T-helper 1 cell (primary cell): ENCODE data around the gene TMEM107.
"Not testable (repeated sequence)": the region's sequence is repeated elsewhere in the genome, so short reads cannot be mapped to it uniquely, and the experiment has no call there.

Source experiments
- DNase-seq, 5 donors: peaks; one replicate each; pipeline ENCODE4 v3.0.0-alpha.2; 2012 to 2020
- total RNA-seq, 4 donors: gene quantifications; one replicate each; lab custom pipeline; 2026; lab: John Stamatoyannopoulos, UW

TMEM107 gene
- total RNA-seq, result 26.9 to 98.9 (median 61.1) reads per million in 4 donors

GRCh38 chr17:8176197-8176940, at the start of gene TMEM107:
TSS of gene TMEM107 (minus strand) at chr17:8176380. CDS start at chr17:8176286, 94 bp downstream.
- peak; percentile 71 to 88 (median 84) for DNase-seq

- DNase-seq, result no peak
These were observed 49.0 kb upstream of the TMEM107 start for GRCh38 chr17:8224891-8225812.

GRCh38 chr17:8223356-8224126, 47.4 kb upstream of the TMEM107 start:
- DNase-seq, result peak in 3 of 5 donors; percentile 35 to 60 (median 44)

GRCh38 chr17:8222630-8223355, 46.6 kb upstream of the TMEM107 start:
- peak; percentile 72 to 92 (median 83) for DNase-seq

GRCh38 chr17:8222380-8222629, 46.1 kb upstream of the TMEM107 start:
- DNase-seq, result peak in 1 of 5 donors; percentile 93

- DNase-seq, result peak; percentile 62 to 92 (median 78)
These were observed 45.6 kb upstream of the TMEM107 start for GRCh38 chr17:8221663-8222379.

- DNase-seq, result peak; percentile 55 to 86 (median 71)
These were observed 44.8 kb upstream of the TMEM107 start for GRCh38 chr17:8220783-8221662.

- DNase-seq, result not testable (repeated sequence)
These were observed 37.8 kb upstream of the TMEM107 start for GRCh38 chr17:8214000-8214399.

GRCh38 chr17:8212312-8213180, 36.4 kb upstream of the TMEM107 start:
- DNase-seq, result no peak

- DNase-seq, result no peak
These were observed 34.7 kb upstream of the TMEM107 start for GRCh38 chr17:8210761-8211458.

GRCh38 chr17:8209907-8210760, 34.0 kb upstream of the TMEM107 start, which contains the start of gene AURKB:
TSS of gene AURKB (minus strand) at chr17:8210575. CDS start at chr17:8210224, 351 bp downstream.
- DNase-seq, result peak; percentile 87 to 95 (median 92)

GRCh38 chr17:8206536-8206935, 30.4 kb upstream of the TMEM107 start:
- DNase-seq, result no peak

- DNase-seq, result no peak
These were observed 28.8 kb upstream of the TMEM107 start for GRCh38 chr17:8204761-8205555.

- peak in 4 of 5 donors; percentile 27 to 87 (median 43) for DNase-seq
These were observed 16.1 kb upstream of the TMEM107 start for GRCh38 chr17:8192070-8192815.

- no peak for DNase-seq
These were observed 14.3 kb upstream of the TMEM107 start for GRCh38 chr17:8190506-8190905.
